HepG2 (cell line): ENCODE measurements around the gene WDR59. TPM values are rescaled to one million over a fixed set of nuclear protein-coding genes. Genes with fewer than 3 reads are reported as not detected.
A peak's percentile ranks its signal among the peaks of the same experiment; 100 is the strongest.

Experiments used
- ATAC-seq: fragments of 200-7000 bp; cut with Tn5 transposase; 3 replicates; pipeline ENCODE4 v1.9.1; 2020; ENCODE audit warnings: mild to moderate bottlenecking, moderate library complexity
- BruUV-seq: library from RNA; stranded (reverse); fragments of 400-500 nt; replicated peaks from 2 replicates; lab custom pipeline; 2021; lab: Mats Ljungman, UMichigan
- CTCF ChIA-PET: fragments of 300-600 bp; formaldehyde crosslinking; extraction: SDS; loops from one replicate; lab custom pipeline; 2021; ENCODE audit warnings: low total read pairs, inconsistent platforms, low intra/inter-chr PET ratio; lab: Yijun Ruan, JAX
- POLR2A ChIA-PET: fragments of 350-600 bp; sonication (Branson Sonifier 250); formaldehyde crosslinking; loops from one replicate; lab custom pipeline; 2020; ENCODE audit warnings: antibody characterized with exemption, inconsistent platforms; lab: Yijun Ruan, JAX
- DNase-seq: peaks from one replicate; pipeline ENCODE4 v3.0.0-alpha.2; 2015; ENCODE audit warnings: low spot score
- FAIRE-seq: peaks from 3 replicates; lab custom pipeline; 2011; peaks lifted over from hg19 to GRCh38; lab: Jason Lieb, UNC
- H2AFZ ChIP-seq: one replicate; pipeline ENCODE4 v1.6.1; 2011; ENCODE audit warnings: low read length, inconsistent platforms
- H3K27ac ChIP-seq: fragments of 300-600 bp; 3 replicates; pipeline ENCODE4 v1.8.0; 2011; ENCODE audit warnings: mixed run types, mild to moderate bottlenecking, mixed read lengths, low read length, inconsistent platforms; ENCODE audit not compliant: insufficient read depth; ENCODE audit errors: extremely low read length
- H3K27me3 ChIP-seq, 2 experiments: fragments of 200-600 bp in 1 of 2; 2 replicates in 1 of 2; 3 replicates in 1 of 2; pipeline versions ENCODE4 v1.6.0 to v1.8.0; 2011; ENCODE audit warnings: low read length in 2 of 2, mild to moderate bottlenecking in 2 of 2, moderate library complexity in 2 of 2, inconsistent platforms in 1 of 2; ENCODE audit not compliant: insufficient read depth in 2 of 2, control insufficient read depth in 1 of 2
- H3K36me3 ChIP-seq, 2 experiments: fragments of 200-600 bp in 1 of 2; replicated peaks in 1 of 2; 2 replicates in 1 of 2; 3 replicates in 1 of 2; pipeline versions ENCODE4 v1.5.1 to v1.8.0; 2011; ENCODE audit warnings: low read length in 2 of 2, inconsistent platforms in 1 of 2; ENCODE audit not compliant: insufficient read depth in 2 of 2, control insufficient read depth in 1 of 2
- H3K4me1 ChIP-seq: 2 replicates; pipeline ENCODE4 v1.5.1; 2012; ENCODE audit warnings: low read length, inconsistent platforms; ENCODE audit not compliant: insufficient read depth
- H3K4me2 ChIP-seq: 2 replicates; pipeline ENCODE4 v1.6.0; 2011; ENCODE audit warnings: low read depth, low read length, inconsistent platforms
- H3K4me3 ChIP-seq, 3 experiments: fragments of 200-600 bp in 1 of 3; sonication (generic), shearing (Covaris generic) in 1 of 3; replicated peaks in 1 of 3; 2 replicates each; pipeline ENCODE4 v1.5.1; 2011 to 2016; ENCODE audit warnings: low read length in 3 of 3, inconsistent platforms in 2 of 3, low read depth in 2 of 3, mild to moderate bottlenecking in 2 of 3, control low read depth in 1 of 3, mixed read lengths in 1 of 3; ENCODE audit not compliant: insufficient read depth in 1 of 3
- H3K79me2 ChIP-seq: one replicate; pipeline ENCODE4 v1.6.1; 2011; ENCODE audit warnings: low read length, inconsistent platforms; ENCODE audit not compliant: insufficient read depth
- H3K9ac ChIP-seq: 2 replicates; pipeline ENCODE4 v1.6.0; 2011; ENCODE audit warnings: mild to moderate bottlenecking, low read depth, low read length, inconsistent platforms; ENCODE audit not compliant: insufficient read depth
- H3K9me3 ChIP-seq: 2 replicates; pipeline ENCODE4 v1.5.1; 2012; ENCODE audit warnings: mild to moderate bottlenecking, low read length
- H4K20me1 ChIP-seq: 2 replicates; pipeline ENCODE4 v1.6.0; 2011; ENCODE audit warnings: inconsistent platforms, mild to moderate bottlenecking, low read length, moderate library complexity; ENCODE audit not compliant: insufficient read depth
- ATM ChIP-seq: fragments of 450-650 bp; IDR thresholded peaks from 2 replicates; pipeline ENCODE4 v1.7.1; 2017; ENCODE audit warnings: mild to moderate bottlenecking, borderline replicate concordance
- RBM22 ChIP-seq: fragments of 200-400 bp; formaldehyde crosslinking; optimal IDR thresholded peaks from 2 replicates; pipeline ENCODE3; 2017; ENCODE audit warnings: mild to moderate bottlenecking, low read length, moderate library complexity
- TEAD2 ChIP-seq: sonication (generic); formaldehyde crosslinking; IDR thresholded peaks from 2 replicates; pipeline ENCODE4 v1.9.0; 2021; ENCODE audit warnings: missing genetic modification reagents
- TFDP2 ChIP-seq: sonication (generic); formaldehyde crosslinking; IDR thresholded peaks from 2 replicates; pipeline ENCODE4 v1.4.0; 2020; ENCODE audit warnings: missing genetic modification reagents
- THAP11 ChIP-seq: IDR thresholded peaks from 2 replicates; pipeline ENCODE4 v1.6.1; 2016; ENCODE audit warnings: missing biosample characterization, missing genetic modification reagents
- ZNF121 ChIP-seq: sonication (generic); formaldehyde crosslinking; IDR thresholded peaks from 2 replicates; pipeline ENCODE4 v1.5.0; 2020; ENCODE audit warnings: mild to moderate bottlenecking, missing genetic modification reagents
- ZNF772 ChIP-seq: sonication (generic); formaldehyde crosslinking; IDR thresholded peaks from 2 replicates; pipeline ENCODE4 v1.5.0; 2020; ENCODE audit warnings: mild to moderate bottlenecking, missing genetic modification reagents
- WGBS: methylation state at CpG from one replicate; pipeline ENCODE4 v1.1.6; 2017; ENCODE audit warnings: low lambda C conversion rate; 5-methylcytosine and 5-hydroxymethylcytosine counted together
- in situ Hi-C: cut with HindIII; loops from 2 replicates; pipeline ENCODE4 v1.10.0; 2017; ENCODE audit warnings: low pct_unique_long_range_greater_than_20kb; ENCODE audit not compliant: extremely low pct_ligation_motif_present
- intact Hi-C: fragments of 100-400 bp; cut with micrococcal nuclease; formaldehyde crosslinking; loops from one replicate; pipeline ENCODE4 v1.10.0; 2022; ENCODE audit not compliant: unreplicated experiment
- polyA plus RNA-seq, 8 experiments: library from polyadenylated mRNA; depleted of rRNA in 3 of 8; stranded (reverse) in 7 of 8; unstranded in 1 of 8; fragments of >200 nt; fragmentation: Illumina TruSeq in 4 of 8; extraction: Trizol in 4 of 8; gene quantifications; 2 replicates each; pipeline versions ENCODE4 v1.2.1 to v1.2.3, GENCODE V29; 2011 to 2016; ENCODE audit warnings: low read depth in 4 of 8, missing spikeins in 1 of 8, mixed read lengths in 1 of 8; ENCODE audit not compliant: insufficient read depth in 1 of 8
- total RNA-seq, 5 experiments: library from RNA; depleted of rRNA; stranded (reverse); fragments of >200 nt; fragmentation: Illumina TruSeq; extraction: Trizol; gene quantifications; 2 replicates each; pipeline ENCODE4 v1.2.3, GENCODE V29; 2016; ENCODE audit warnings: low read depth in 1 of 5
- TF ChIP-seq, protein P1 (sequence below): sonication (generic); formaldehyde crosslinking; IDR thresholded peaks from 2 replicates; pipeline ENCODE4 v1.5.1; 2020; ENCODE audit warnings: missing genetic modification reagents, mild to moderate bottlenecking, borderline replicate concordance
- TF ChIP-seq, protein P2 (sequence below): IDR thresholded peaks from 2 replicates; pipeline ENCODE4 v1.6.1; 2016; ENCODE audit warnings: low read depth

WDR59 gene
- total and polyA plus RNA-seq, 2 of the 13 experiments (the other 11 are each of a cell fraction or from before 2014, with no cell fraction given) = 65.2 to 306 TPM

GRCh38 chr16:75012380-75013081, 27.6 kb upstream of the WDR59 start:
- H3K79me2 ChIP-seq = peaks cover 98% of the 10 kb centered on the region
- no peaks in the 10 kb centered on the region for H3K27me3 ChIP-seq
- FAIRE-seq = no peak
- H3K27ac ChIP-seq = peak overlapping the region; percentile 35
- no peak overlapping the region for H3K4me2 ChIP-seq
- DNase-seq = no peak
- ATAC-seq = no peak
- no peaks in the 10 kb centered on the region for H3K9me3 ChIP-seq
- peaks cover 54% of the 10 kb centered on the region for H3K4me1 ChIP-seq
- peaks cover 40% of the 10 kb centered on the region for H4K20me1 ChIP-seq
- H2AFZ ChIP-seq = no peak overlapping the region
- WGBS = 86% methylated on average over 8 of the region's 8 CpGs
- no TSS peak for BruUV-seq
- peaks cover 0 to 1% of the 10 kb centered on the region in 2 experiments; a peak in 3 of 5 replicates for H3K36me3 ChIP-seq
- H3K4me3 ChIP-seq = no peak overlapping the region
- in situ Hi-C loops = no loop called here
- ChIA-PET CTCF (no interaction called here), POLR2A (interaction anchor here (1.4 to 1.8 kb wide), 2 partner anchors 10 to 21 kb away, joined by 3 to 6 read pairs; no protein-coding TSS in a partner anchor)
- TF ChIP-seq ZNF121 (CRISPR knock-in tag) (no peak), TFDP2 (CRISPR knock-in tag) (no peak), TEAD2 (CRISPR knock-in tag) (no peak), RBM22 (no peak), ATM (no peak), THAP11 (CRISPR knock-in tag) (no peak), ZNF772 (CRISPR knock-in tag) (no peak)
- TF ChIP-seq, protein P1, sequence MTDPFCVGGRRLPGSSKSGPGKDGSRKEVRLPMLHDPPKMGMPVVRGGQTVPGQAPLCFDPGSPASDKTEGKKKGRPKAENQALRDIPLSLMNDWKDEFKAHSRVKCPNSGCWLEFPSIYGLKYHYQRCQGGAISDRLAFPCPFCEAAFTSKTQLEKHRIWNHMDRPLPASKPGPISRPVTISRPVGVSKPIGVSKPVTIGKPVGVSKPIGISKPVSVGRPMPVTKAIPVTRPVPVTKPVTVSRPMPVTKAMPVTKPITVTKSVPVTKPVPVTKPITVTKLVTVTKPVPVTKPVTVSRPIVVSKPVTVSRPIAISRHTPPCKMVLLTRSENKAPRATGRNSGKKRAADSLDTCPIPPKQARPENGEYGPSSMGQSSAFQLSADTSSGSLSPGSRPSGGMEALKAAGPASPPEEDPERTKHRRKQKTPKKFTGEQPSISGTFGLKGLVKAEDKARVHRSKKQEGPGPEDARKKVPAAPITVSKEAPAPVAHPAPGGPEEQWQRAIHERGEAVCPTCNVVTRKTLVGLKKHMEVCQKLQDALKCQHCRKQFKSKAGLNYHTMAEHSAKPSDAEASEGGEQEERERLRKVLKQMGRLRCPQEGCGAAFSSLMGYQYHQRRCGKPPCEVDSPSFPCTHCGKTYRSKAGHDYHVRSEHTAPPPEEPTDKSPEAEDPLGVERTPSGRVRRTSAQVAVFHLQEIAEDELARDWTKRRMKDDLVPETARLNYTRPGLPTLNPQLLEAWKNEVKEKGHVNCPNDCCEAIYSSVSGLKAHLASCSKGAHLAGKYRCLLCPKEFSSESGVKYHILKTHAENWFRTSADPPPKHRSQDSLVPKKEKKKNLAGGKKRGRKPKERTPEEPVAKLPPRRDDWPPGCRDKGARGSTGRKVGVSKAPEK (CRISPR knock-in tag) = no peak
- TF ChIP-seq, protein P2, sequence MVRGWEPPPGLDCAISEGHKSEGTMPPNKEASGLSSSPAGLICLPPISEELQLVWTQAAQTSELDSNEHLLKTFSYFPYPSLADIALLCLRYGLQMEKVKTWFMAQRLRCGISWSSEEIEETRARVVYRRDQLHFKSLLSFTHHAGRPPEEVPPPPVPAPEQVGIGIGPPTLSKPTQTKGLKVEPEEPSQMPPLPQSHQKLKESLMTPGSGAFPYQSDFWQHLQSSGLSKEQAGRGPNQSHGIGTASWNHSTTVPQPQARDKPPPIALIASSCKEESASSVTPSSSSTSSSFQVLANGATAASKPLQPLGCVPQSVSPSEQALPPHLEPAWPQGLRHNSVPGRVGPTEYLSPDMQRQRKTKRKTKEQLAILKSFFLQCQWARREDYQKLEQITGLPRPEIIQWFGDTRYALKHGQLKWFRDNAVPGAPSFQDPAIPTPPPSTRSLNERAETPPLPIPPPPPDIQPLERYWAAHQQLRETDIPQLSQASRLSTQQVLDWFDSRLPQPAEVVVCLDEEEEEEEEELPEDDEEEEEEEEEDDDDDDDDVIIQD (CRISPR knock-in tag) = no peak
- intact Hi-C loops = no loop called here
- H3K9ac ChIP-seq = no peak overlapping the region
